ENCODE results near the gene IGFBP5.
A peak's percentile ranks its signal among the peaks of the same experiment; 100 is the strongest.

DNA sequence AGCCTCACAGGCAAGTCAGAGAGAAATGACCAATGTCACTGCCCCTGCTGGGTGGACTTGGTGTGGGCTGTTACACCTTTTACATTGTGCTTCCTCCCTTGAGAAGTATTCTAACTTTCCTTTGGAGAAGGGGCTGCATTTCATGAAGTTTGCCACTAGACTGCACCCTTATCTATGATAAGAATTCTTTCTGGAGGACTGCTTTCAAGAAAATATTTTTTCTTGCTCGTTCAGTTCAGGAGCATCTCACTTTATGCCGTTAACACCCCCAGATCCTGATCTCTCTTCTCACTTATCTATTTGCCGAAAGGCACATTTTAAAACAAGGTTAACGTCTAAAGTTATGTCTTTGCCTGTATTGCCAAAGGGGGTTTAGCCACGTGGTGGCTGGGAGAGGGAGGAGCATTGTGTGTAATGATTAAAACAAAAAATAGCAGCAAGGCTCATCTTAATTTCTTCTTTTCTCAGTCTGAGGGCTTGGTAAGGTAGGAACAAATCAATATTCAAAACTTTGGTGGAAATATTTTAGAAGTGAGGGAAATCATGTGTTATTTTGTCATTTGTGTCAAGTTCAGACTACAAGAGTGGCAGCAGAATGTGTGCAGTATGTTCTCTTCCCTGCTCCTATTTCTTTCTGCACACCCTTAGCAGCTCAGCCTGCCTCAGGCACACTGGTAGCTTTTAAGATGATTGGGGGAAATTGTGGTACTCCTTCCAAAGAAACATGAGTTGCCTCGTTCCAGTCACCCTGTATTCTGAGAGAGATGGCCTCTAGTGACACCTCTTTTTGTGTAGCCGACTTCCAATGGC, 1.6 kb upstream of the IGFBP5 start:
- TF ChIP-seq, protein P1, sequence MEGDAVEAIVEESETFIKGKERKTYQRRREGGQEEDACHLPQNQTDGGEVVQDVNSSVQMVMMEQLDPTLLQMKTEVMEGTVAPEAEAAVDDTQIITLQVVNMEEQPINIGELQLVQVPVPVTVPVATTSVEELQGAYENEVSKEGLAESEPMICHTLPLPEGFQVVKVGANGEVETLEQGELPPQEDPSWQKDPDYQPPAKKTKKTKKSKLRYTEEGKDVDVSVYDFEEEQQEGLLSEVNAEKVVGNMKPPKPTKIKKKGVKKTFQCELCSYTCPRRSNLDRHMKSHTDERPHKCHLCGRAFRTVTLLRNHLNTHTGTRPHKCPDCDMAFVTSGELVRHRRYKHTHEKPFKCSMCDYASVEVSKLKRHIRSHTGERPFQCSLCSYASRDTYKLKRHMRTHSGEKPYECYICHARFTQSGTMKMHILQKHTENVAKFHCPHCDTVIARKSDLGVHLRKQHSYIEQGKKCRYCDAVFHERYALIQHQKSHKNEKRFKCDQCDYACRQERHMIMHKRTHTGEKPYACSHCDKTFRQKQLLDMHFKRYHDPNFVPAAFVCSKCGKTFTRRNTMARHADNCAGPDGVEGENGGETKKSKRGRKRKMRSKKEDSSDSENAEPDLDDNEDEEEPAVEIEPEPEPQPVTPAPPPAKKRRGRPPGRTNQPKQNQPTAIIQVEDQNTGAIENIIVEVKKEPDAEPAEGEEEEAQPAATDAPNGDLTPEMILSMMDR (IDR thresholded peaks at IDR 0.05): peak; percentile 41 to 85 (median 74)
- no peak for TF ChIP-seq POLR2A (IDR thresholded peaks at IDR 0.05)
- TF ChIP-seq EP300 (IDR thresholded peaks at IDR 0.05): no peak

Measured in gastroesophageal sphincter (tissue), 3 donors.